GM20000 (cell line): ENCODE measurements around the gene CEACAM19.

Experiments
- DNase-seq: peaks from one replicate; pipeline ENCODE4 v3.0.0; 2012; ENCODE audit warnings: low spot score
- TF ChIP-seq, protein P1 (sequence below): IDR thresholded peaks from 2 replicates; pipeline ENCODE4 v1.5.1; 2012; ENCODE audit warnings: mild to moderate bottlenecking, control low read depth; ENCODE audit errors: extremely low read depth, missing control alignments

The CEACAM19 gene

DNA sequence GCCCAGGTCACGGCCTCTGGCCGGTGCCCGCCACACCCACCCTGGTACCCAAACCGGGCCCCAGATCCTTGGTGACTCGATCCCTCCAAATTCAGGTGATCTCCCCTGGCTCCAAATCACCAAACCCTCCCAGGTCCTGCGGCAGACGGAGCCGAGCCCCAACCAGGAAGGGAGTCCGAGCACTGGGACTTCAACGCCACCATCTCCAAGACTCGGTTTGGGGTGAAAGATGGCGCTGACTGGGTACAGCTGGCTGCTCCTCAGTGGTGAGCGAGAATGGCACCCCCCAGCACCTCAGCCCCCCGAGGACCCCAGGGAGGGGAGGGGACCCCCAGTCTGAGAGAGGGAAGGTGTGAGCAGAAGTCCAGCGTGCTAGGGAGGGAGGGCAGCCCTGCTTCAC is 29.9 kb downstream of the CEACAM19 start:
- DNase-seq = no peak
- TF ChIP-seq, protein P1, sequence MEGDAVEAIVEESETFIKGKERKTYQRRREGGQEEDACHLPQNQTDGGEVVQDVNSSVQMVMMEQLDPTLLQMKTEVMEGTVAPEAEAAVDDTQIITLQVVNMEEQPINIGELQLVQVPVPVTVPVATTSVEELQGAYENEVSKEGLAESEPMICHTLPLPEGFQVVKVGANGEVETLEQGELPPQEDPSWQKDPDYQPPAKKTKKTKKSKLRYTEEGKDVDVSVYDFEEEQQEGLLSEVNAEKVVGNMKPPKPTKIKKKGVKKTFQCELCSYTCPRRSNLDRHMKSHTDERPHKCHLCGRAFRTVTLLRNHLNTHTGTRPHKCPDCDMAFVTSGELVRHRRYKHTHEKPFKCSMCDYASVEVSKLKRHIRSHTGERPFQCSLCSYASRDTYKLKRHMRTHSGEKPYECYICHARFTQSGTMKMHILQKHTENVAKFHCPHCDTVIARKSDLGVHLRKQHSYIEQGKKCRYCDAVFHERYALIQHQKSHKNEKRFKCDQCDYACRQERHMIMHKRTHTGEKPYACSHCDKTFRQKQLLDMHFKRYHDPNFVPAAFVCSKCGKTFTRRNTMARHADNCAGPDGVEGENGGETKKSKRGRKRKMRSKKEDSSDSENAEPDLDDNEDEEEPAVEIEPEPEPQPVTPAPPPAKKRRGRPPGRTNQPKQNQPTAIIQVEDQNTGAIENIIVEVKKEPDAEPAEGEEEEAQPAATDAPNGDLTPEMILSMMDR = no peak

DNA sequence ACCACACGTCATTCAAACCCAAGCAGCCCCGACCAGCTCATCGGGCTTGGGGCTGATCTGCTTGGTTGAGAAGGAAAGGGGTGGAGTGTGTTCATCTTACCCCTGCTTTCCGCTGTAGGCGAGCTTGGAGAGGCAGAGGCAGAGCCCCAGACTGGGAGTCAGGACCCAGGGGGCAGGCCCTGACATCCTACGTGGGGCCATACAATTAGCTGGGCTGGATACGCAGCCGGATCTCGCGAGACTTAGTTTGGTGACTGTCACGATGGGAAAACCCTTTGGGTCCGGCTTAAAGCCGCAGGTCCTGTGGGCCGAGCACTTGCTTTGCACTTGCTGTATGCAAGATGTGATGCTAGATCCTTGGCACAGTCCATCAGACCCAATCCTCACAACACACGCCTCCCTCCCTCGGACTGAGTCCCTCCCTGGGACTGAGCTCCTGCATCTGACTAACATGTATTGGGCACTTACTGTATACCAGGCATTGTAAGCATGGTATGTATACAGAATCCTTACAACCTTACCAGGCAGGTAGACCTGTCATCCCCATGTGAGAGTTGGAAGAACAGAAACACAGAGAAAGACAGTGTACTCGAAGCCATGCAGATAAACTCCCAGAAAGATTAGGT is 31.4 kb downstream of the CEACAM19 start:
- no peak for DNase-seq
- TF ChIP-seq, protein P1 = no peak

DNA sequence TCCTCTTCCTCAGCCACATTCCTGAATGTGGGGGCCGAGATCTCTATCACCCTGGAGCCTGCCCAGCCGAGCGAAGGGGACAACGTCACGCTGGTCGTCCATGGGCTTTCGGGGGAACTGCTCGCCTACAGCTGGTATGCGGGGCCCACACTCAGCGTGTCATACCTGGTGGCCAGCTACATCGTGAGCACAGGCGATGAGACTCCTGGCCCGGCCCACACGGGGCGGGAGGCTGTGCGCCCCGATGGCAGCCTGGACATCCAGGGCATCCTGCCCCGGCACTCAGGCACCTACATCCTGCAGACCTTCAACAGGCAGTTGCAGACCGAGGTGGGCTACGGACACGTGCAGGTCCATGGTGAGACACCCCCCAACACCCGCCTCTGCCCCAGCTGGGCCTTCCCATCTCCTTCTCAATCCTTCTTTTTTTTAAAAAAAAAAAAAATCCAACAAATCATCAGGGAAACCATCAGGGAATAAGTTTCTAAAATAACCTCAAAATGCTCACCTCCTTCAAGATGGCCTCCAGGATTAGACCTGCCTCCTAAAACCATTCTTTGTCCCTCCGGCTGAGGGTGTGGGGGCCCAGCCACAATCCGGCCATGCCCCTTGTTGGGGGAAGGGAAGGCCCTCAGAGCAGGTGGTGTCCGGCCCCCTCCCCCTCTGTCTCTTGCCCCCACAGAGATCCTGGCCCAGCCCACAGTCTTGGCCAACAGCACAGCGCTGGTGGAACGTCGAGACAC is 32.2 kb downstream of the CEACAM19 start:
- TF ChIP-seq, protein P1 = no peak
- no peak for DNase-seq

DNA sequence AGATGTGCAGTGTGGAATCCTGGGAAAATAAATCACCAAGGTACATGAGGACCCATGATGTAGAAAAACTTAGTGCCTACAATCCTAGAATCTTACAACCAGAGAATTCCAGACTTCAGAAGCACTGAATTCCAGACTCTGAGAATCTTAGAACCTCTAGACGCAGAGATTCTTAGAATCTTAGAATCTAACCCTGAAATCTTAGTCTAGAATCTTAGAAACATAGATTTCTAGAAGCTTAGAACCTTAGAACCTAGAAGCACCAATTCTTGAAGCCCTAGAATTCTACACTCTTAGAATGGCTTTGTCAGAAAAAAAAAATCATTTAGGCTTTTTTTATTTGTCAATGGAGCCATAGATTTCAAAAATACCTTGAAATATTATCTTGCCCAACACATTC is 33.7 kb downstream of the CEACAM19 start:
- TF ChIP-seq, protein P1 = no peak
- no peak for DNase-seq

DNA sequence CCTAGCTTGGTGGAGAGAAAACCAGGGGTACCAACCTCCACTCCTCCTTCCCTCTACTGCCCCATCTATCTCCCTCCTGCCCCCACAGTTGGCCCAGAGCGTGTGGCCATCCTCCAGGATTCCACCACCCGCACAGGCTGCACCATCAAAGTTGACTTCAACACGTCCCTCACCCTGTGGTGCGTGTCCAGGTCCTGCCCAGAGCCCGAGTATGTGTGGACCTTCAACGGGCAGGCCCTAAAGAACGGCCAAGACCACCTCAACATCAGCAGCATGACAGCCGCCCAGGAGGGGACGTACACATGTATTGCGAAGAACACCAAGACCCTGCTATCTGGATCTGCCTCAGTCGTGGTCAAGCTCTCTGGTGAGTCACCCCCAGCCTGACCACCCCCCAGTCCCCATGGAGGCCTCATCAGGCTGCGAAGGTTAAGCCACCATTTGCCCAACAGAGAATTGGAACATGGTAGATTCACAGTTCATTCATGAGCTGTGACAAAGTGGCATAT is 34.3 kb downstream of the CEACAM19 start:
- TF ChIP-seq, protein P1 = no peak
- DNase-seq = no peak

DNA sequence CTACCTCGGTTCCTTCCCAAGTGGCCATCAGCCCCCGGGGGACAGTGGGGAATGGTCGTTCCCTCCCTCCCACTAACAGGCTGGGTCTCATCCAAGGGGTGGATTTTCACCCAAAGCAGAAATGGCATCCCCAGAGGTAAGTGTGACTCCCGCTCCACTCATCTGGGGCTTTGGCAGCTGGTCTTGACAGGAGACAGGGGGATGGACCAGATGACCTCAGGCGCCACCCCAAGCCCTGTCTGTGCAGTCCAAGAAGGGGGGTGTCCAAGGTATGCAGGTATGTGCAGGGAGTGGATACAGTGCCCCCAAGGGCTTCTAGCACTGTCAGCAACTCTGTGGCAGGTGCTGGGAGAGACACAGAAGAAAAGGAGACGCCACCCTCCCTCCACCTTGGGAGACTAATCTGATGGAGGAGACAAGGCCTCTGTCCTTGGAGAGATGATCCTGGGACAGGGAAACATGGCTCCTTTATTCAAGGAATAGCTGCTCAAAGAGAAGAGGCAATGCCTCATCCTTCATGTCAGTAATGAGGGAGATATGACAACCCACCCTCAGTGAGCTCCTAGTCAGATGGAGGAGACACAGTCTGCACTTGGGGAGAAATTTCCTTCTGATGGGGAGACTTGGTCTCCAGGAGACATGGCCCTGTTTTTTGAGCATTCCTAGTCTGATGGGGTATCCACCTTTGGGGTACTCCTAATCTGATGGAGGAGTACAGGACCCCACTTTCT is 35.4 kb downstream of the CEACAM19 start:
- TF ChIP-seq, protein P1 = no peak
- DNase-seq = no peak

DNA sequence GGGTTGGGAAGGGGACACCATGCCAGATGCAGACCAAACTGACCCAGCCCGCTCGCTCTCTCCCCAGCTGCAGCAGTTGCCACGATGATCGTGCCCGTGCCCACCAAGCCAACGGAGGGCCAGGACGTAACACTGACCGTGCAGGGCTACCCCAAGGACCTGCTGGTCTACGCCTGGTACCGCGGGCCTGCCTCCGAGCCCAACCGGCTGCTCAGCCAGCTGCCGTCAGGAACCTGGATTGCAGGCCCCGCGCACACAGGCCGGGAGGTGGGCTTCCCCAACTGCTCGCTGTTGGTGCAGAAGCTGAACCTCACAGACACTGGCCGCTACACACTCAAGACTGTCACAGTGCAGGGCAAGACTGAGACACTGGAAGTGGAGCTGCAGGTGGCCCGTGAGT is 36.5 kb downstream of the CEACAM19 start:
- DNase-seq = no peak
- TF ChIP-seq, protein P1 = no peak
